Activated CD4-positive, alpha-beta T cell treated with anti-CD3 and anti-CD28 coated beads, Interleukin-2, amount 10 ng/mL, durations not matched to agents 24 days and 14 days (primary cell): ENCODE results near the gene TMEM231. TPM values are rescaled to one million over a fixed set of nuclear protein-coding genes. Genes with fewer than 3 reads are reported as not detected.
"Not testable (repeated sequence)": the region's sequence is repeated elsewhere in the genome, so short reads cannot be mapped to it uniquely, and the experiment has no call there.

Experiments used
- DNase-seq: peaks from one replicate; pipeline ENCODE4 v3.0.0; 2022
- H3K27ac Mint-ChIP-seq: one replicate; pipeline ENCODE4 v1.8.0; 2022; ENCODE audit warnings: mild to moderate bottlenecking, mixed read lengths
- H3K27me3 Mint-ChIP-seq: one replicate; pipeline ENCODE4 v1.8.0; 2022; ENCODE audit warnings: mixed read lengths
- H3K36me3 Mint-ChIP-seq: one replicate; pipeline ENCODE4 v1.8.0; 2022; ENCODE audit warnings: low read depth, mild to moderate bottlenecking, mixed read lengths
- H3K4me1 Mint-ChIP-seq: one replicate; pipeline ENCODE4 v1.8.0; 2021; ENCODE audit warnings: mixed read lengths
- H3K4me3 Mint-ChIP-seq: one replicate; pipeline ENCODE4 v1.8.0; 2022; ENCODE audit warnings: mild to moderate bottlenecking, moderate library complexity, mixed read lengths
- H3K9me3 Mint-ChIP-seq: one replicate; pipeline ENCODE4 v1.8.0; 2021; ENCODE audit warnings: mixed read lengths
- intact Hi-C: fragments of 100-400 bp; cut with micrococcal nuclease; formaldehyde crosslinking; loops from one replicate; pipeline ENCODE4 v1.15.1; 2023
- total RNA-seq: library from RNA; stranded (reverse); gene quantifications from 2 replicates; pipeline ENCODE4 v1.2.3, GENCODE V29; 2022

Gene TMEM231
- total RNA-seq, 1 donor from 2014 or later: 4.4 TPM

DNA sequence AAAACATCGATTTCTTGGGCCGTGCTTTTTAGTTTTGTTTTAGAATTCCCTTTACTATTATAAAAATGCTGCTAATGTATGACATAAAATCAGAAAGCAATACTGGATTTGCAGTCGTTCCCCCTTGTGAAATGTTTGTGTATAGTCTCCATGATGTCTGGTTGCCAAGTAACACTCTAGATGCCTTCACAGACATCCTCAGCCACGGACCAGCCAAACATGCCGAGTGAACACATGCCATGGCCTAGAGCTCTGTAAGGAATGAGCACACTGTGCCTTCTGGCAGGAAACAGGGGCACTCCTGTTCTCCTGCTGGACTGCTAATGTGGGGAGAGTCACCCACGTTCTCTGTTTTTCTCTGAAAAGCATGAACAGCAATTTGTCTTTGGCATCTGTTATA lies 54.2 kb downstream of the TMEM231 start:
- DNase-seq, intact Hi-C loops, H3K36me3 Mint-ChIP-seq, H3K9me3 Mint-ChIP-seq, H3K4me3 Mint-ChIP-seq, H3K27ac Mint-ChIP-seq, H3K4me1 Mint-ChIP-seq: not testable (repeated sequence)
- peaks cover 27% of the 10 kb centered on the region for H3K27me3 Mint-ChIP-seq

DNA sequence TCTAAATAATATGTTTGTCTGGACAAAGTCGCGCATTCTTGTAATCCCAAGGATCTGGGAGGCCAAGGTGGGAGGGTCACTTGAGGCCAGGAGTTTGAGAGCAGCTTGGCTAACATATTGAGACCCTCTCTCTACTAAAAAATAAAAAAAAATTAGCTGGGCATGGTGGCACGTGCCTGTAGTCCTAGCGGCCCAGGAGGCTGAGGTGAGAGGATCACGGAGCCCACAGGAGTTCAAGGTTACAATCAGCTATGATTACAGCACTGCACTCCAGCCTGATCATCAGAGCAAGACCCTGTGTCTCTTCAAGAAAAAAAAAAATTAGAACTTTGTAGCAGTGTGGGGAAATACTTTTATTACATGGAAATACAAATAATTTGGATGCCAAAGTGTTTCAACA lies 54.7 kb downstream of the TMEM231 start:
- intact Hi-C loops: no loop called here
- H3K9me3 Mint-ChIP-seq: no peaks in the 10 kb centered on the region
- no peaks in the 10 kb centered on the region for H3K36me3 Mint-ChIP-seq
- H3K4me3 Mint-ChIP-seq: no peak overlapping the region
- peaks cover 22% of the 10 kb centered on the region for H3K27me3 Mint-ChIP-seq
- no peak overlapping the region for H3K27ac Mint-ChIP-seq
- no peaks in the 10 kb centered on the region for H3K4me1 Mint-ChIP-seq
- no peak for DNase-seq

DNA sequence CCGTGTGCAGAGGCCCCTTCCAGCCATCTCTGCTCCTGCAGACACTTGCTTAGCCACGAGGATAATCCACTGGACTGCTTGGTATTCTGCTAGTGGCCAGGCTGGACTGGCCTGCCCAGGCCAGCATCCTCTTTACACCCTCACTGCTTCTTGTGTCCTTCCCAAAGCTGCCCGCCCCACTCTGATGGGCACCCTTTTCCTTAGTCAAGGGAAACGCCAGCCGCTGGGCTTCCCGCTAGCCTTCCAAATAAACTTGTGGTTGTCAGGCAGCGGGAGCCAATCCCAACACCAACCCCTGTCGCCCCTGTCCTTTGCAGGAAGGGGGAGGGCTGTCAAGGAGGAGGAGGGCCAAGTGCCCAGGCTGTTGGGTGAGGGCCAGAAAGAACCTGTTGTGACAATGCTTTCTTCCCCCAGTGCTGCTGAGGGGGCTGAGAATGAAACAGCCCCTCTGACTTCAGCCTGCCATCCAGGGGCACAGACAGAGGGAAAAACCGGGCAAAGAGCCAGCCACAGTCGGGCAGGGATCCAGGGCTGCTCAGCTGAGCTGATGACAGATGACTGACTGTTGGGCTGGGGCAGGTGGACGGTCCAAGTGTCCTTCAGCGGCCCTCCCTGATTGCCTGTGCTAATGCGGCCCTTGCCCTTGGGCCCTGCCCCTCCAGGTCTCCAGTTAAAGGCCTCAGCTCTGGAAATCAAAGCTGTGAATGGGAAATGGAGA lies 57.3 kb downstream of the TMEM231 start:
- DNase-seq, H3K27ac Mint-ChIP-seq, H3K36me3 Mint-ChIP-seq, intact Hi-C loops, H3K4me1 Mint-ChIP-seq, H3K9me3 Mint-ChIP-seq, H3K4me3 Mint-ChIP-seq: not testable (repeated sequence)
- peaks cover 32% of the 10 kb centered on the region for H3K27me3 Mint-ChIP-seq

DNA sequence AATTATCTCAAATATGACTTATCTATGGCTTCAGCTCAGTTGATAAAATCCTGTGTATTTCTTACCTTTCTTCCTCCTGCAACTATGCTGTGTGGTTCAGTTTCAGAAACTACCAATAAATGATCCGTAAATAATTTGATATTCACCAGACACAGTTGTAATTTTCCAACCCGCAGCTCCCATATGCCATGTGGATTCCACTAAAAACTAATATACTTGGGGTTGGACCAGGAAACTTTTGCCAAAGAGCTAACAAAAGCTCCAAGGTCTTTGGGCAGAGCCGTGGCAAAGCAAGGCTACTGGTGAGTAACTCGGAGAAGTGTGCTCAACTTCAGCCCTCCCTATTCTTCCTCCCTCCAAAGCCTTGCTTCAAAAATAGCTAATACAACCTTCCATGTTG lies 58.5 kb downstream of the TMEM231 start:
- H3K4me3 Mint-ChIP-seq: no peak overlapping the region

DNA sequence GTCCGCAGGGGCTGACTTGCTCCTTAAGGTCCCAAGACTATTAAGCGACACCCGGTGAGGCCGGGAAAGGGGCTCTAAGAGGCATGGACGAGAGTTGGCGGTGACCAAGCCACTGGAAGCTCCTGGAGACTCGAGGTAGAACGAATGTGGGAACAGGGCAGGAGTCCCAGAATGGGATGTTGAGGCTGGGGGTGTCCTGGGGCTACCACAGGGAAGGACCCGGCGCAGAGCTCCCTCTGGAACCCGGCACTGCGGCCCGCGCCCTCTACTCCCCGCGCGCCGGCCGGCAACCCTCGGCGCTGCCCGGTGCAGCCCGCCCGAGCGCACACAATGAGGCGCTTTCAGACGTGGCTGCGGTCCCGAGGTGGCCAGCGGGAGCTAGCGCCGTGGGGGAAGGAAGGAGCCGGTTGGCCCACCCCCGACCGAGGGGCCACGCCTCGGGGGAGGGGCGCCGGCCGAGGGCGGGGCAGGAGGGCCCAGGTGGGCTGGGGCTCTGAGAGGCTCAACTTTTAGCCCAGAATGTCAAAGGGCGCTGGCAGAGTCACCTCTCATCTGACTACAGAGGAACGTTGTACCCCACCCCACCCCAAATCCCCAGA lies 60.9 kb downstream of the TMEM231 start, which contains the start of gene CHST6:
Gene CHST6 (minus strand): TSS at position 366 of the 599 bp plus-strand sequence. CDS start 15,613 bp downstream, outside the sequence.
- H3K9me3 Mint-ChIP-seq: no peaks in the 10 kb centered on the region
- H3K27ac Mint-ChIP-seq: no peak within 1 kb of the TSS
- intact Hi-C loops: no loop called here
- H3K4me3 Mint-ChIP-seq: peak within 1 kb of the TSS; percentile 42
- peak; percentile 78 for DNase-seq
- H3K4me1 Mint-ChIP-seq: peaks cover 2% of the 10 kb centered on the region
- no peaks in the 10 kb centered on the region for H3K36me3 Mint-ChIP-seq
- peaks cover 38% of the 10 kb centered on the region for H3K27me3 Mint-ChIP-seq

More for the DNA sequence above, 58.5 kb downstream of the TMEM231 start:
- H3K27me3 Mint-ChIP-seq: peaks cover 42% of the 10 kb centered on the region
- H3K4me1 Mint-ChIP-seq: peaks cover 2% of the 10 kb centered on the region
- H3K36me3 Mint-ChIP-seq: no peaks in the 10 kb centered on the region
- intact Hi-C loops: no loop called here
- H3K27ac Mint-ChIP-seq: no peak overlapping the region
- no peaks in the 10 kb centered on the region for H3K9me3 Mint-ChIP-seq
- no peak for DNase-seq

DNA sequence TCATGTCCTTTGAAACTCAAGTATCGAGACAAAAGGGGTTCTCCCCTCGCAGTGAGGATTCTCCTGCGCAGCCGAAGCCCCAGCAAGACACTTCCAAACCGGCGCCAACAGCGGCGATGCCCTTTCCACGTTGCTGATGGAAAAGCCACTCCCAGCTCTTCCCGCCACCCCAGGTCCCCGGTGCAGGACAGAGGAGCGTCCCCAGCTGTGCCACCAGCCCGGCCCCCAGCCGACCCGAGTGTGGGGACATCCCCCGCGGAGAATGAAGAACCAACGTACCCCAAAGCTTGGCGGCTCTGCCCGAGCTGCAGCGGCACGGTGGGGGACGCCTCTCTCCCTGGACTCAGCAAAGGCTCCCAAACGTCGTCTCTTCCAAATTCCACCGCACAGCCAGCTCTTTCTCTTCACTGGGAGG lies 61.4 kb downstream of the TMEM231 start:
- Mint-ChIP-seq H3K9me3 (no peaks in the 10 kb centered on the region), H3K27ac (no peak overlapping the region), H3K4me3 (peak overlapping the region; percentile 42), H3K27me3 (peaks cover 35% of the 10 kb centered on the region), H3K36me3 (no peaks in the 10 kb centered on the region), H3K4me1 (peaks cover 2% of the 10 kb centered on the region)
- intact Hi-C loops: no loop called here
- DNase-seq: no peak

DNA sequence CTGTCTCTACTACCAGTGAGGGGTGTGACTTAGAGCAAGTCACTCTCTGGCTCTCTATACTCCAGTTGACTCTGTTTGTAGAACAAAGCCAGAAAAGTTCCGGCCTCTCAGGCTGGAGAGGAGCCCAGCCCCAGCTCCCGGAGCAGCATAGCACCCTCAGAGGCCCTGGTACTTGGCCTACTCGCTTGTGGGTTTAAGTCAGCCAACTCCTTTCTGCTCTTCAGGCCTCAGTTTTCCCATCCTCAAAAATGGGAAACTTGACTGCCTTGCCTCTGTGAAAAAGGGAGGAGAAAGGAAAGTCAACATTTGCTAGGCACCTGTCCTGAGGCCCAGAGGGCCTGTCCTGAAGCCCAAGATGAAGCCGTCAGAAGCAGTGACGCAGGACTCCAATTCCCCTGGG lies 61.9 kb downstream of the TMEM231 start:
- Mint-ChIP-seq H3K9me3 (no peaks in the 10 kb centered on the region), H3K27me3 (peaks cover 34% of the 10 kb centered on the region), H3K27ac (no peak overlapping the region), H3K4me3 (no peak overlapping the region), H3K4me1 (peaks cover 2% of the 10 kb centered on the region), H3K36me3 (no peaks in the 10 kb centered on the region)
- intact Hi-C loops: no loop called here
- DNase-seq: no peak

DNA sequence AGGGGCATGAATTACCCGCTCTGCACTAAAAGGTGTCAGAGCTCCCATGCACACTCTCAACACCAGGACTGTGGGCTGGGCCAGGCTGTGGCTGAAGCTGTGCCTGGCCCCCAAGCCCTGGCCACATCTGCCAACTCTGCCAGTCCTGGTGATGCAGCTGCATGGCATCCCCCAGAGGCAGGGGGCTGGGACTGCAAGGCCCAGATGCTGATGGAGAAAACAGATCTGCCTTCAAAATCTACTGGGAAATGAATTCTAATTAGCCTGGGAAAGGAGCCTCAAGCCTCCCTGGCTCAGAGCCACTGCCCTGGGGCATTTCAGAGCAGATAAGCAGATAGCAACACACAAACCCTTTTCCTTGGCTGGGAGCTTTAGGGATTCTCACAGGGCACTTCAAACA lies 64.2 kb downstream of the TMEM231 start:
- DNase-seq: no peak
- peaks cover 2% of the 10 kb centered on the region for H3K4me1 Mint-ChIP-seq
- no peaks in the 10 kb centered on the region for H3K36me3 Mint-ChIP-seq
- no peak overlapping the region for H3K4me3 Mint-ChIP-seq
- H3K9me3 Mint-ChIP-seq: no peaks in the 10 kb centered on the region
- no peak overlapping the region for H3K27ac Mint-ChIP-seq
- peaks cover 22% of the 10 kb centered on the region for H3K27me3 Mint-ChIP-seq
- intact Hi-C loops: no loop called here

DNA sequence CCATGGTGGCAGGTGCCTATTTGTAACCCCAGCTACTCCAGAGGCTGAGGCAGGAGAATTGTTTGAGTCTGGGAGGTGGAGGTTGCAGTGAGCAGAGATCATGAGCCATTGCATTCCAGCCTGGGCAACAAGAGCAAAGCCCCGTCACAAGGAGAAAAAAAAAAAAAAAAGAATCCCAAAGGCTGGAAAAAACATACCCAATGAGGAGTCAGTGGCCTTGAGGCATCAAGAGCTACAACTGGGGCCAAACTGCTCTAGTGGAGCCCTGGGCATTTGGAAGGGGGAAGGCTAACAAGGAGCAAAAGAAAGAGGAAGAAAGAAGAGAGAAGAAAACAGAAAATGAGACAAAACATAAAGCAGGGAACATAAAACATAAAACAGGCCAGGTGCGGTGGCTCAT lies 67.7 kb downstream of the TMEM231 start:
- Mint-ChIP-seq H3K36me3 (no peaks in the 10 kb centered on the region), H3K27ac (no peak overlapping the region), H3K4me1 (no peaks in the 10 kb centered on the region), H3K4me3 (no peak overlapping the region), H3K27me3 (peaks cover 6% of the 10 kb centered on the region), H3K9me3 (no peaks in the 10 kb centered on the region)
- no peak for DNase-seq
- intact Hi-C loops: no loop called here

Other genes starting within 250 kb of the TMEM231 start
- 33.7 and 38.9 TPM in 2 replicates for gene CFDP1, start 122.7 kb downstream of the TMEM231 start, total RNA-seq
- gene TMEM170A, start 91.6 kb downstream of the TMEM231 start, total RNA-seq: 39.1 and 46.0 TPM in 2 replicates
- gene CHST6, start 60.8 kb downstream of the TMEM231 start, total RNA-seq: not detected in 2 replicates
- 0.09 TPM in 1 of 2 replicates, not detected in the other for gene CHST5, start 20.1 kb downstream of the TMEM231 start, total RNA-seq
- gene GABARAPL2, start 10.1 kb upstream of the TMEM231 start, total RNA-seq: 69.9 and 70.4 TPM in 2 replicates
- gene ADAT1, start 67.0 kb upstream of the TMEM231 start, total RNA-seq: 58.6 and 64.4 TPM in 2 replicates
- gene KARS1, start 91.4 kb upstream of the TMEM231 start, total RNA-seq: 285 and 296 TPM in 2 replicates
- gene TERF2IP, start 91.5 kb upstream of the TMEM231 start, total RNA-seq: 86.8 and 89.1 TPM in 2 replicates
- gene CPHXL2, start 120.8 kb upstream of the TMEM231 start, total RNA-seq: not detected in 2 replicates
- gene DUXB, start 145.2 kb upstream of the TMEM231 start, total RNA-seq: not detected in 2 replicates
- not detected in 2 replicates for gene CPHXL, start 170.2 kb upstream of the TMEM231 start, total RNA-seq